Right atrium auricular region (tissue), 2 donors: ENCODE measurements around the gene GPBAR1. TPM values are rescaled to one million over a fixed set of nuclear protein-coding genes. Genes with fewer than 3 reads are reported as not detected.
A peak's percentile ranks its signal among the peaks of the same experiment; 100 is the strongest.

Experiments used
- DNase-seq: peaks from one replicate; pipeline ENCODE4 v3.0.0-alpha.2; 2019; ENCODE audit warnings: low spot score
- H3K27ac ChIP-seq, 2 donors: fragments of 200-600 bp; sonication (generic); 1 replicate in 1 of 2; 2 replicates in 1 of 2; pipeline ENCODE4 v1.5.1; 2016 to 2019
- H3K27me3 ChIP-seq, 2 donors: fragments of 200-600 bp; sonication (generic); one replicate each; pipeline versions ENCODE4 v1.5.1 to v1.6.0; 2017 to 2019
- H3K36me3 ChIP-seq: fragments of 200-600 bp; sonication (generic); one replicate; pipeline ENCODE4 v1.5.1; 2016
- H3K4me1 ChIP-seq, 2 donors: fragments of 200-600 bp; sonication (generic); one replicate each; pipeline versions ENCODE4 v1.5.1 to v1.6.0; 2017 to 2019
- H3K4me3 ChIP-seq, 2 donors: fragments of 200-600 bp; sonication (generic); 1 replicate in 1 of 2; 2 replicates in 1 of 2; pipeline ENCODE4 v1.5.1; 2017 to 2019; ENCODE audit warnings: mild to moderate bottlenecking in 1 of 2, moderate library complexity in 1 of 2
- H3K9me3 ChIP-seq, 2 donors: fragments of 200-600 bp; sonication (generic); one replicate each; pipeline ENCODE4 v1.5.1; 2019
- total RNA-seq, 2 donors: library from RNA; depleted of rRNA; stranded (reverse); fragments of >200 nt; gene quantifications; one replicate each; pipeline ENCODE4 v1.1.0, GENCODE V29; 2016
- TF ChIP-seq, protein P1 (sequence below), 2 donors: fragments of 200-600 bp; sonication (generic); IDR thresholded peaks; one replicate each; pipeline ENCODE4 v1.5.1; 2019; ENCODE audit warnings: antibody characterized with exemption in 2 of 2

The GPBAR1 gene
- total RNA-seq, 2 donors from 2014 or later = 1.9 to 10.7 TPM

DNA sequence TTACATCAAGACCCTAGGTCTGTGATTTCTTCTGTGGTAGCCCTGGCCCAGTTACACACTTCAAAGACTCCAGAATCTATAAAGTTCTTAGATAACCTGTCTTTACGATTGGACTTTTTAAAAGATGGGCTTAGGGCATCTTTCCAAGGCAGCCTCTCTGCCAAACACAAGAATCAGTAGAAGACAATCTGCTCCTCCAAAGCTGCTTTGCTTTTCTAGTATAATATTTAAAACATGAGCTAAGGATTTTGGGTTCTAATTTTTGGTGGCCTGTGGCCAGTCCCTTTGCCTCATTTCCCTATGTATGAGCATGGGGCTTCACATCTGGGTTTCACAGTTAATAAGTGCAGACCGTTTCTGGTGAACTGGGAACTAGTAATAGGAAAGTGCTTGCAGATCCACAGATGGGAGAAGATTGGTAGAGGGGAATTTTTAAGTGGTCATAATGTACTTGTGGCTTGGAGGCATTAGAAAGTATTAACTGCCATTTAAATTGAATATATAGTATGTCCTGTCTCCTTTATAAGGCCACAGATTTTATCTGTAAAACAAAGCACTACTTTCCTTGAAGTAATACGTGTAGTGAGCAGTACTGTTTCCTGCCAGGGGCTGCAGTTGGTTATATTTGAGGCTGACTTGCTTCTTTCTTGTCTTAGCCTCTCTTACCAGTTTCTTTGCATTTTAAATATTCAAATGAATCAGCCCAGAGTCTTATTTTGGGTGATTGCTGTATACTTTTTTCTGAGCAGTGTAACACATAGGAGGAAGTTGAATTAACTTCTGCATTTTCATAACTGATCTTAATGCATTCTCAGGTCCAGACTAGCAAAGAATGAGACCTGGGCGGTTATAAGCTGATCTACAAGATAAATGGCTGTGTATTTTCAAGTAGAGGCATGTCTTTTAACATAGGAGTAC is 42.3 kb upstream of the GPBAR1 start:
- Histone ChIP-seq H3K9me3 (no peaks in the 10 kb centered on the region), H3K27me3 (no peaks in the 10 kb centered on the region), H3K4me3 (peak overlapping the region; percentile 99 to 100), H3K4me1 (peaks cover 0 to 62% of the 10 kb centered on the region in 2 donors), H3K27ac (peak overlapping the region; percentile 97 to 99), H3K36me3 (no peaks in the 10 kb centered on the region)
- no peak for DNase-seq
- TF ChIP-seq, protein P1, sequence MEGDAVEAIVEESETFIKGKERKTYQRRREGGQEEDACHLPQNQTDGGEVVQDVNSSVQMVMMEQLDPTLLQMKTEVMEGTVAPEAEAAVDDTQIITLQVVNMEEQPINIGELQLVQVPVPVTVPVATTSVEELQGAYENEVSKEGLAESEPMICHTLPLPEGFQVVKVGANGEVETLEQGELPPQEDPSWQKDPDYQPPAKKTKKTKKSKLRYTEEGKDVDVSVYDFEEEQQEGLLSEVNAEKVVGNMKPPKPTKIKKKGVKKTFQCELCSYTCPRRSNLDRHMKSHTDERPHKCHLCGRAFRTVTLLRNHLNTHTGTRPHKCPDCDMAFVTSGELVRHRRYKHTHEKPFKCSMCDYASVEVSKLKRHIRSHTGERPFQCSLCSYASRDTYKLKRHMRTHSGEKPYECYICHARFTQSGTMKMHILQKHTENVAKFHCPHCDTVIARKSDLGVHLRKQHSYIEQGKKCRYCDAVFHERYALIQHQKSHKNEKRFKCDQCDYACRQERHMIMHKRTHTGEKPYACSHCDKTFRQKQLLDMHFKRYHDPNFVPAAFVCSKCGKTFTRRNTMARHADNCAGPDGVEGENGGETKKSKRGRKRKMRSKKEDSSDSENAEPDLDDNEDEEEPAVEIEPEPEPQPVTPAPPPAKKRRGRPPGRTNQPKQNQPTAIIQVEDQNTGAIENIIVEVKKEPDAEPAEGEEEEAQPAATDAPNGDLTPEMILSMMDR (IDR thresholded peaks at IDR 0.05) = no peak

GRCh38 chr2:218219934-218220333 is 40.9 kb upstream of the GPBAR1 start:
- H3K36me3 ChIP-seq = peaks cover 10% of the 10 kb centered on the region
- no peak for DNase-seq
- TF ChIP-seq, protein P1 (IDR thresholded peaks at IDR 0.05) = no peak
- peaks cover 0 to 71% of the 10 kb centered on the region in 2 donors for H3K4me1 ChIP-seq
- no peaks in the 10 kb centered on the region for H3K27me3 ChIP-seq
- no peaks in the 10 kb centered on the region for H3K9me3 ChIP-seq
- no peak overlapping the region for H3K4me3 ChIP-seq
- H3K27ac ChIP-seq = peak overlapping the region in 1 of 2 donors; percentile 9

GRCh38 chr2:218221000-218221399 is 39.8 kb upstream of the GPBAR1 start:
- Histone ChIP-seq H3K36me3 (peaks cover 21% of the 10 kb centered on the region), H3K27me3 (no peaks in the 10 kb centered on the region), H3K9me3 (no peaks in the 10 kb centered on the region), H3K4me3 (no peak overlapping the region), H3K27ac (no peak overlapping the region), H3K4me1 (peaks cover 0 to 70% of the 10 kb centered on the region in 2 donors)
- DNase-seq = no peak
- TF ChIP-seq, protein P1 (IDR thresholded peaks at IDR 0.05) = no peak

GRCh38 chr2:218223046-218223445 is 37.8 kb upstream of the GPBAR1 start:
- no peaks in the 10 kb centered on the region for H3K9me3 ChIP-seq
- no peaks in the 10 kb centered on the region for H3K27me3 ChIP-seq
- peaks cover 0 to 62% of the 10 kb centered on the region in 2 donors for H3K4me1 ChIP-seq
- H3K27ac ChIP-seq = no peak overlapping the region
- no peak for DNase-seq
- TF ChIP-seq, protein P1 (IDR thresholded peaks at IDR 0.05) = no peak
- no peak overlapping the region for H3K4me3 ChIP-seq
- H3K36me3 ChIP-seq = peaks cover 39% of the 10 kb centered on the region

- no peak for DNase-seq
- no peak overlapping the region for H3K27ac ChIP-seq
- H3K4me1 ChIP-seq = peaks cover 0 to 62% of the 10 kb centered on the region in 2 donors
- no peak overlapping the region for H3K4me3 ChIP-seq
- TF ChIP-seq, protein P1 (IDR thresholded peaks at IDR 0.05) = no peak
- no peaks in the 10 kb centered on the region for H3K27me3 ChIP-seq
- H3K9me3 ChIP-seq = no peaks in the 10 kb centered on the region
- H3K36me3 ChIP-seq = peaks cover 41% of the 10 kb centered on the region
These were observed 36.6 kb upstream of the GPBAR1 start for GRCh38 chr2:218224186-218224585.
